ENCODE measurements around the gene AMOT. TPM values are rescaled to one million over a fixed set of nuclear protein-coding genes. Genes with fewer than 3 reads are reported as not detected.
A peak's percentile ranks its signal among the peaks of the same experiment; 100 is the strongest.

AMOT gene
- total and polyA plus RNA-seq, 2 experiments from 2014 or later, result 2.1 to 5.4 TPM

GRCh38 chrX:112867570-112867969 is 26.9 kb upstream of the AMOT start:
- H3K79me2 ChIP-seq (replicated peaks; ENCODE audit: insufficient read depth), result no peaks in the 10 kb centered on the region
- Mint-ChIP-seq H3K27me3 (ENCODE audit: insufficient read depth, low read depth, poor library complexity) (no peaks in the 10 kb centered on the region), H3K4me3 (no peak overlapping the region), H3K9me3 (no peaks in the 10 kb centered on the region), H3K27ac (no peak overlapping the region), H3K36me3 (ENCODE audit: low read depth) (no peaks in the 10 kb centered on the region), H3K4me1 (peaks cover 6% of the 10 kb centered on the region; the same call in 2 of the 3 replicates)
- H3K36me3 ChIP-seq (ENCODE audit: insufficient read depth), result no peaks in the 10 kb centered on the region
- DNase-seq (ENCODE audit: low spot score) (peak; percentile 61), ATAC-seq (peak; percentile 98)
- no peak overlapping the region for H3K4me3 ChIP-seq
- H3K27ac ChIP-seq (ENCODE audit: low read depth), result no peak overlapping the region
- H3F3A ChIP-seq (replicated peaks; ENCODE audit: low read depth), result no peaks in the 10 kb centered on the region
- no peaks in the 10 kb centered on the region for H4K20me1 ChIP-seq (replicated peaks; ENCODE audit: insufficient read depth)
- no peak overlapping the region for H3K4me2 ChIP-seq
- peak; percentile 20 to 25; a peak in 3 of 4 replicates for TF ChIP-seq CTCF (conservative IDR thresholded peaks at IDR 0.05; ENCODE audit: low read depth in 2 of 2)
- no peak for TF ChIP-seq ETS1 (IDR thresholded peaks at IDR 0.05)
- H3K4me1 ChIP-seq (ENCODE audit: insufficient read depth), result no peaks in the 10 kb centered on the region
- no peak overlapping the region for H2AFZ ChIP-seq
- no peaks in the 10 kb centered on the region for H3K27me3 ChIP-seq (ENCODE audit: insufficient read depth)
- H3K9me2 ChIP-seq (ENCODE audit: insufficient read depth), result no peaks in the 10 kb centered on the region

GRCh38 chrX:112866175-112866574 is 25.5 kb upstream of the AMOT start:
- peaks cover 6% of the 10 kb centered on the region; the same call in 2 of the 3 replicates for H3K4me1 Mint-ChIP-seq
- no peaks in the 10 kb centered on the region for H3K4me1 ChIP-seq (ENCODE audit: insufficient read depth)
- H2AFZ ChIP-seq, result no peak overlapping the region
- H3K27me3 Mint-ChIP-seq (ENCODE audit: insufficient read depth, low read depth, poor library complexity), result no peaks in the 10 kb centered on the region
- H3K79me2 ChIP-seq (replicated peaks; ENCODE audit: insufficient read depth), result no peaks in the 10 kb centered on the region
- H3K27ac ChIP-seq (ENCODE audit: low read depth), result no peak overlapping the region
- no peak overlapping the region for H3K4me2 ChIP-seq
- H3F3A ChIP-seq (replicated peaks; ENCODE audit: low read depth), result no peaks in the 10 kb centered on the region
- H3K4me3 Mint-ChIP-seq, result no peak overlapping the region
- no peaks in the 10 kb centered on the region for H4K20me1 ChIP-seq (replicated peaks; ENCODE audit: insufficient read depth)
- no peaks in the 10 kb centered on the region for H3K9me2 ChIP-seq (ENCODE audit: insufficient read depth)
- ATAC-seq (no peak), DNase-seq (ENCODE audit: low spot score) (no peak)
- no peaks in the 10 kb centered on the region for H3K36me3 ChIP-seq (ENCODE audit: insufficient read depth)
- H3K4me3 ChIP-seq, result no peak overlapping the region
- H3K27ac Mint-ChIP-seq, result no peak overlapping the region
- no peaks in the 10 kb centered on the region for H3K9me3 Mint-ChIP-seq
- H3K36me3 Mint-ChIP-seq (ENCODE audit: low read depth), result no peaks in the 10 kb centered on the region
- H3K27me3 ChIP-seq (ENCODE audit: insufficient read depth), result no peaks in the 10 kb centered on the region
- TF ChIP-seq ETS1 (IDR thresholded peaks at IDR 0.05), result no peak
- no peak for TF ChIP-seq EZH2phosphoT487 (IDR thresholded peaks at IDR 0.05; ENCODE audit: unreplicated experiment)
- TF ChIP-seq CTCF (conservative IDR thresholded peaks at IDR 0.05; ENCODE audit: low read depth in 2 of 2), result no peak
- TF ChIP-seq REST (IDR thresholded peaks at IDR 0.05; ENCODE audit: unreplicated experiment), result no peak
- TF ChIP-seq STAT1 (IDR thresholded peaks at IDR 0.05; ENCODE audit: unreplicated experiment), result no peak
- no peak for TF ChIP-seq ZNF114 (CRISPR knock-in tag; IDR thresholded peaks at IDR 0.05)
- TF ChIP-seq JUNB (IDR thresholded peaks at IDR 0.05; ENCODE audit: unreplicated experiment), result no peak
- no peak for TF ChIP-seq EZH2 (IDR thresholded peaks at IDR 0.05; ENCODE audit: low read depth, unreplicated experiment)

Data from GM23338 (cell line).